SK-N-SH treated with all-trans-retinoic acid at 6 μM for 48 hours (cell line): ENCODE data around the gene CCDC102B.
"Not testable (repeated sequence)": the region's sequence is repeated elsewhere in the genome, so short reads cannot be mapped to it uniquely, and the experiment has no call there.

Experiments used
- ATAC-seq: fragments of 200-7000 bp; cut with Tn5 transposase; 3 replicates; pipeline ENCODE4 v1.9.1; 2020; ENCODE audit warnings: mild to moderate bottlenecking, moderate library complexity
- ARNTL ChIP-seq: fragments of 450-650 bp; formaldehyde crosslinking; IDR thresholded peaks from 2 replicates; pipeline ENCODE4 v1.5.0; 2020; ENCODE audit warnings: low read depth, mild to moderate bottlenecking, moderate library complexity, borderline replicate concordance
- BACH2 ChIP-seq: fragments of 250-450 bp; sonication (Bioruptor Pico); IDR thresholded peaks from 2 replicates; pipeline ENCODE4 v1.9.0; 2021; ENCODE audit warnings: mild to moderate bottlenecking, borderline replicate concordance
- CSDC2 ChIP-seq: fragments of 250-450 bp; sonication (Bioruptor Pico); IDR thresholded peaks from 2 replicates; pipeline ENCODE4 v1.5.0; 2020; ENCODE audit warnings: mild to moderate bottlenecking, moderate library complexity
- ESRRG ChIP-seq: fragments of 250-450 bp; sonication (Bioruptor Pico); IDR thresholded peaks from 2 replicates; pipeline ENCODE4 v1.6.1; 2021; ENCODE audit warnings: mild to moderate bottlenecking
- GLIS3 ChIP-seq: fragments of 250-450 bp; sonication (Bioruptor Pico); IDR thresholded peaks from 2 replicates; pipeline ENCODE4 v1.5.0; 2020; ENCODE audit warnings: mild to moderate bottlenecking, moderate library complexity
- ISL1 ChIP-seq: fragments of 250-450 bp; sonication (Bioruptor Pico); IDR thresholded peaks from 2 replicates; pipeline ENCODE4 v2.1.2; 2022; ENCODE audit warnings: mild to moderate bottlenecking, moderate library complexity
- OSR1 ChIP-seq: fragments of 250-450 bp; sonication (Bioruptor Pico); IDR thresholded peaks from 2 replicates; pipeline ENCODE4 v1.8.0; 2022; ENCODE audit warnings: moderate library complexity, mild to moderate bottlenecking, inconsistent platforms
- RARB ChIP-seq: fragments of 250-450 bp; sonication (Bioruptor Pico); IDR thresholded peaks from 2 replicates; pipeline ENCODE4 v1.8.0; 2021; ENCODE audit warnings: mild to moderate bottlenecking, moderate library complexity
- SNAI2 ChIP-seq: fragments of 250-450 bp; sonication (Bioruptor Pico); IDR thresholded peaks from 2 replicates; pipeline ENCODE4 v1.5.0; 2020; ENCODE audit warnings: mild to moderate bottlenecking, moderate library complexity
- TCF4 ChIP-seq: fragments of 250-450 bp; sonication (Bioruptor Pico); IDR thresholded peaks from 2 replicates; pipeline ENCODE4 v1.8.0; 2021; ENCODE audit warnings: mild to moderate bottlenecking, moderate library complexity, borderline replicate concordance
- TOX ChIP-seq: fragments of 250-450 bp; sonication (Bioruptor Pico); IDR thresholded peaks from 2 replicates; pipeline ENCODE4 v1.8.0; 2021; ENCODE audit warnings: mild to moderate bottlenecking, moderate library complexity, borderline replicate concordance
- ZFP3 ChIP-seq: fragments of 250-450 bp; sonication (Bioruptor Pico); IDR thresholded peaks from 2 replicates; pipeline ENCODE4 v1.5.0; 2020; ENCODE audit warnings: mild to moderate bottlenecking, moderate library complexity
- ZFP30 ChIP-seq: fragments of 450-650 bp; formaldehyde crosslinking; IDR thresholded peaks from 2 replicates; pipeline ENCODE4 v1.5.0; 2022; ENCODE audit warnings: mild to moderate bottlenecking, moderate library complexity
- ZNF565 ChIP-seq: fragments of 450-650 bp; formaldehyde crosslinking; conservative IDR thresholded peaks from 2 replicates; pipeline ENCODE4 v1.5.0; 2020; ENCODE audit warnings: low read depth, mild to moderate bottlenecking, moderate library complexity
- ZNF70 ChIP-seq: fragments of 450-650 bp; formaldehyde crosslinking; IDR thresholded peaks from 2 replicates; pipeline ENCODE4 v1.5.0; 2020; ENCODE audit warnings: mild to moderate bottlenecking, moderate library complexity
- TF ChIP-seq, protein P1 (sequence below): fragments of 250-450 bp; sonication (Bioruptor Pico); IDR thresholded peaks from 2 replicates; pipeline ENCODE4 v1.5.1; 2020; ENCODE audit warnings: low read depth, mild to moderate bottlenecking, moderate library complexity
- TF ChIP-seq, protein P2 (sequence below): fragments of 250-450 bp; sonication (Bioruptor Pico); IDR thresholded peaks from 2 replicates; pipeline ENCODE4 v1.5.1; 2021; ENCODE audit warnings: mild to moderate bottlenecking, moderate library complexity
- TF ChIP-seq, protein P3 (sequence below): fragments of 250-450 bp; sonication (Bioruptor Pico); IDR thresholded peaks from 2 replicates; pipeline ENCODE4 v1.8.0; 2020; ENCODE audit warnings: mild to moderate bottlenecking, moderate library complexity, borderline replicate concordance
- TF ChIP-seq, protein P4 (sequence below): fragments of 250-450 bp; sonication (Bioruptor Pico); IDR thresholded peaks from 2 replicates; pipeline ENCODE4 v1.5.0; 2020; ENCODE audit warnings: mild to moderate bottlenecking, moderate library complexity
- TF ChIP-seq, protein P5 (sequence below): fragments of 250-450 bp; sonication (Bioruptor Pico); IDR thresholded peaks from 2 replicates; pipeline ENCODE4 v1.8.0; 2021; ENCODE audit warnings: low read depth, mild to moderate bottlenecking, moderate library complexity, borderline replicate concordance

The CCDC102B gene

GRCh38 chr18:68865503-68865902, 67.6 kb downstream of the CCDC102B start:
- no peak for TF ChIP-seq ZFP30 (CRISPR knock-in tag)
- TF ChIP-seq SNAI2: no peak
- ATAC-seq: no peak

DNA sequence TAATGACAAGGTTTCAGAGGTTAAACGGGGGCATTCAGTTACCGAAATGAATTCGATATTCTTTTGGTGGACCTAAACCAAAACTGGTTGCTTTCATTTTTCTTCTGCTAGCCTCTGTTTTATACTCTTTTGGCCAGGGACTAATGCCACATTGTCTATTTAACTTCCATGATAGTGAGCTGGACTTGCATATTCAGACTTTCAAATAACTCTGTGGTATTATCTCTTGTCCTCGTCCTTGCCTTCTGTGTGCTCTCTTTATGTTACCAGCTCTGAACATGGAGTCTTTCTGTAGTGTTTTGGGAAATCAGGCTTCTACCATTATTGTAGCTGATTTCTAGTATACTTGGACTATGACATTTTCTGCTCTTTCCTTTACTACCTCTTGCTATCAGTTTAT, 75.1 kb downstream of the CCDC102B start:
- TF ChIP-seq GLIS3 (CRISPR knock-in tag) (no peak), RARB (CRISPR knock-in tag) (no peak), ZFP30 (CRISPR knock-in tag) (no peak)
- TF ChIP-seq, protein P1, sequence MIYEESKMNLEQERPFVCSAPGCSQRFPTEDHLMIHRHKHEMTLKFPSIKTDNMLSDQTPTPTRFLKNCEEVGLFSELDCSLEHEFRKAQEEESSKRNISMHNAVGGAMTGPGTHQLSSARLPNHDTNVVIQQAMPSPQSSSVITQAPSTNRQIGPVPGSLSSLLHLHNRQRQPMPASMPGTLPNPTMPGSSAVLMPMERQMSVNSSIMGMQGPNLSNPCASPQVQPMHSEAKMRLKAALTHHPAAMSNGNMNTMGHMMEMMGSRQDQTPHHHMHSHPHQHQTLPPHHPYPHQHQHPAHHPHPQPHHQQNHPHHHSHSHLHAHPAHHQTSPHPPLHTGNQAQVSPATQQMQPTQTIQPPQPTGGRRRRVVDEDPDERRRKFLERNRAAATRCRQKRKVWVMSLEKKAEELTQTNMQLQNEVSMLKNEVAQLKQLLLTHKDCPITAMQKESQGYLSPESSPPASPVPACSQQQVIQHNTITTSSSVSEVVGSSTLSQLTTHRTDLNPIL (CRISPR knock-in tag): no peak
- no peak for ATAC-seq

DNA sequence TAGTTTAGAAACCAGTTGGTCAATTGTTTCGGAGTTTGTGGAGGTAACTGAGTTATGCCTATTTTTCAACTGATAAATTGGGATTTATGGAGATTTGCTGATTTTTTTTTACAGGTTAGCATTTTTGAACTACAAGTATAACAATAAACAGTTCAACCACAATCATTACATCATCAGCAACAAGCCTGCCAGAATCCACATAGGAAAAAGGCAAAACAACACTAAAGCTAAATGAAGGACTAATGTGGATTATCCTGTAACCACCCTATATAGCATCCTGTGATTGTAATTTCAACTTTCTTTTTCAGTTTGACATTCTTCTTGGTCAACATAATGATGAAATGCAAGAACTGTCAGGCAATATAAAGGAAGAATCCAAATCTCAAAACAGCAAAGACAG, 76.5 kb downstream of the CCDC102B start:
- ATAC-seq: no peak
- TF ChIP-seq BACH2 (CRISPR knock-in tag): no peak
- TF ChIP-seq TOX: no peak
- TF ChIP-seq, protein P2, sequence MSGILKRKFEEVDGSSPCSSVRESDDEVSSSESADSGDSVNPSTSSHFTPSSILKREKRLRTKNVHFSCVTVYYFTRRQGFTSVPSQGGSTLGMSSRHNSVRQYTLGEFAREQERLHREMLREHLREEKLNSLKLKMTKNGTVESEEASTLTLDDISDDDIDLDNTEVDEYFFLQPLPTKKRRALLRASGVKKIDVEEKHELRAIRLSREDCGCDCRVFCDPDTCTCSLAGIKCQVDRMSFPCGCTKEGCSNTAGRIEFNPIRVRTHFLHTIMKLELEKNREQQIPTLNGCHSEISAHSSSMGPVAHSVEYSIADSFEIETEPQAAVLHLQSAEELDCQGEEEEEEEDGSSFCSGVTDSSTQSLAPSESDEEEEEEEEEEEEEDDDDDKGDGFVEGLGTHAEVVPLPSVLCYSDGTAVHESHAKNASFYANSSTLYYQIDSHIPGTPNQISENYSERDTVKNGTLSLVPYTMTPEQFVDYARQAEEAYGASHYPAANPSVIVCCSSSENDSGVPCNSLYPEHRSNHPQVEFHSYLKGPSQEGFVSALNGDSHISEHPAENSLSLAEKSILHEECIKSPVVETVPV (CRISPR knock-in tag): no peak
- TF ChIP-seq ZNF565 (CRISPR knock-in tag): no peak
- TF ChIP-seq CSDC2 (CRISPR knock-in tag): no peak
- TF ChIP-seq OSR1 (CRISPR knock-in tag): no peak
- no peak for TF ChIP-seq ZFP30 (CRISPR knock-in tag)
- TF ChIP-seq, protein P3, sequence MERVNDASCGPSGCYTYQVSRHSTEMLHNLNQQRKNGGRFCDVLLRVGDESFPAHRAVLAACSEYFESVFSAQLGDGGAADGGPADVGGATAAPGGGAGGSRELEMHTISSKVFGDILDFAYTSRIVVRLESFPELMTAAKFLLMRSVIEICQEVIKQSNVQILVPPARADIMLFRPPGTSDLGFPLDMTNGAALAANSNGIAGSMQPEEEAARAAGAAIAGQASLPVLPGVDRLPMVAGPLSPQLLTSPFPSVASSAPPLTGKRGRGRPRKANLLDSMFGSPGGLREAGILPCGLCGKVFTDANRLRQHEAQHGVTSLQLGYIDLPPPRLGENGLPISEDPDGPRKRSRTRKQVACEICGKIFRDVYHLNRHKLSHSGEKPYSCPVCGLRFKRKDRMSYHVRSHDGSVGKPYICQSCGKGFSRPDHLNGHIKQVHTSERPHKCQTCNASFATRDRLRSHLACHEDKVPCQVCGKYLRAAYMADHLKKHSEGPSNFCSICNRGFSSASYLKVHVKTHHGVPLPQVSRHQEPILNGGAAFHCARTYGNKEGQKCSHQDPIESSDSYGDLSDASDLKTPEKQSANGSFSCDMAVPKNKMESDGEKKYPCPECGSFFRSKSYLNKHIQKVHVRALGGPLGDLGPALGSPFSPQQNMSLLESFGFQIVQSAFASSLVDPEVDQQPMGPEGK (CRISPR knock-in tag): no peak
- no peak for TF ChIP-seq ARNTL (CRISPR knock-in tag)
- TF ChIP-seq ESRRG (CRISPR knock-in tag): no peak
- TF ChIP-seq, protein P4, sequence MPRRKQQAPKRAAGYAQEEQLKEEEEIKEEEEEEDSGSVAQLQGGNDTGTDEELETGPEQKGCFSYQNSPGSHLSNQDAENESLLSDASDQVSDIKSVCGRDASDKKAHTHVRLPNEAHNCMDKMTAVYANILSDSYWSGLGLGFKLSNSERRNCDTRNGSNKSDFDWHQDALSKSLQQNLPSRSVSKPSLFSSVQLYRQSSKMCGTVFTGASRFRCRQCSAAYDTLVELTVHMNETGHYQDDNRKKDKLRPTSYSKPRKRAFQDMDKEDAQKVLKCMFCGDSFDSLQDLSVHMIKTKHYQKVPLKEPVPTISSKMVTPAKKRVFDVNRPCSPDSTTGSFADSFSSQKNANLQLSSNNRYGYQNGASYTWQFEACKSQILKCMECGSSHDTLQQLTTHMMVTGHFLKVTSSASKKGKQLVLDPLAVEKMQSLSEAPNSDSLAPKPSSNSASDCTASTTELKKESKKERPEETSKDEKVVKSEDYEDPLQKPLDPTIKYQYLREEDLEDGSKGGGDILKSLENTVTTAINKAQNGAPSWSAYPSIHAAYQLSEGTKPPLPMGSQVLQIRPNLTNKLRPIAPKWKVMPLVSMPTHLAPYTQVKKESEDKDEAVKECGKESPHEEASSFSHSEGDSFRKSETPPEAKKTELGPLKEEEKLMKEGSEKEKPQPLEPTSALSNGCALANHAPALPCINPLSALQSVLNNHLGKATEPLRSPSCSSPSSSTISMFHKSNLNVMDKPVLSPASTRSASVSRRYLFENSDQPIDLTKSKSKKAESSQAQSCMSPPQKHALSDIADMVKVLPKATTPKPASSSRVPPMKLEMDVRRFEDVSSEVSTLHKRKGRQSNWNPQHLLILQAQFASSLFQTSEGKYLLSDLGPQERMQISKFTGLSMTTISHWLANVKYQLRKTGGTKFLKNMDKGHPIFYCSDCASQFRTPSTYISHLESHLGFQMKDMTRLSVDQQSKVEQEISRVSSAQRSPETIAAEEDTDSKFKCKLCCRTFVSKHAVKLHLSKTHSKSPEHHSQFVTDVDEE (CRISPR knock-in tag): no peak
- TF ChIP-seq ISL1 (CRISPR knock-in tag): no peak
- TF ChIP-seq RARB (CRISPR knock-in tag): no peak
- TF ChIP-seq, protein P5, sequence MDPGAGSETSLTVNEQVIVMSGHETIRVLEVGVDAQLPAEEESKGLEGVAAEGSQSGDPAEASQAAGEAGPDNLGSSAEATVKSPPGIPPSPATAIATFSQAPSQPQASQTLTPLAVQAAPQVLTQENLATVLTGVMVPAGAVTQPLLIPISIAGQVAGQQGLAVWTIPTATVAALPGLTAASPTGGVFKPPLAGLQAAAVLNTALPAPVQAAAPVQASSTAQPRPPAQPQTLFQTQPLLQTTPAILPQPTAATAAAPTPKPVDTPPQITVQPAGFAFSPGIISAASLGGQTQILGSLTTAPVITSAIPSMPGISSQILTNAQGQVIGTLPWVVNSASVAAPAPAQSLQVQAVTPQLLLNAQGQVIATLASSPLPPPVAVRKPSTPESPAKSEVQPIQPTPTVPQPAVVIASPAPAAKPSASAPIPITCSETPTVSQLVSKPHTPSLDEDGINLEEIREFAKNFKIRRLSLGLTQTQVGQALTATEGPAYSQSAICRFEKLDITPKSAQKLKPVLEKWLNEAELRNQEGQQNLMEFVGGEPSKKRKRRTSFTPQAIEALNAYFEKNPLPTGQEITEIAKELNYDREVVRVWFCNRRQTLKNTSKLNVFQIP (CRISPR knock-in tag): no peak
- TF ChIP-seq ZNF70 (CRISPR knock-in tag): no peak
- TF ChIP-seq, all 23 proteins: peak for 0

DNA sequence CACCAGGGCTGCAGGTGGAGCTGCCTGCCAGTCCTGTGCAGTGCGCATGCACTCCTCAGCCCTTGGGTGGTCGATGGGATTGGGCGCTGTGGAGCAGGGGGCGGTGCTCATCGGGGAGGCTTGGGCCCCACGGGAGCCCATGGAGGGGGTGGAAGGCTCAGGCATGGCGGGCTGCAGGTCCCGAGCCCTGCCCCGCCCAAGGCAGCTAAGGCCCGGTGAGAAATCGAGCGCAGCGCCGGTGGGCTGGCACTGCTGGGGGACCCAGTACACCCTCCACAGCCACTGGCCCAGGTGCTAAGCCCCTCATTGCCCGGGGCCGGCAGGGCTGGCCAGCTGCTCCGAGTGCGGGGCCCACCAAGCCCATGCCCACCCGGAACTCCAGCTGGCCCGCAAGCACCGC, 82.1 kb downstream of the CCDC102B start:
- ATAC-seq: not testable (repeated sequence)

DNA sequence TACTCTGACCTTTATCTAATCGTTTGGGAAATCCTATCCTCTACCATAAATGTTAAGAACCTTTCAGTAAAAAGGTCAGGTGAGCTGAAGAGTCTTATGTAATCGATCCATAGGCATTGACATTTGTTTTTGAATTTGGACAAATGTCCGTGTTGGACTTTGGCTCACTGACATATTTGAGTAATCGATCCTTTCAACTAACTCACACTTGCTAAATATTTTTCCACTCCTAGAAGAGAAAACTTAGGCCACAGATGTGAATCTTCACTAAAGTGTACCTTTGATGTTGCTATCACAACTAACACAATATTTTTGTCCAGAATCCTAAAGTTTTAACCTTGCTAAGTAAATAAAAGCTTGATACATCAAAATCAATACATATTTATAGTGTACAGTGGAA, 89.5 kb downstream of the CCDC102B start:
- ATAC-seq: no peak
- TF ChIP-seq, protein P2 (CRISPR knock-in tag): no peak
- TF ChIP-seq ZFP30 (CRISPR knock-in tag) (no peak), ZFP3 (no peak), SNAI2 (no peak), TCF4 (CRISPR knock-in tag) (no peak), CSDC2 (CRISPR knock-in tag) (no peak)
- TF ChIP-seq, protein P4 (CRISPR knock-in tag): no peak
